NCI-H82 treated with DMSO at 0.1 percent for 48 hours (cell line): Measurements from ENCODE around the gene PRICKLE3.
"Not testable (repeated sequence)": the region's sequence is repeated elsewhere in the genome, so short reads cannot be mapped to it uniquely, and the experiment has no call there.

Experiments
- DNase-seq: peaks from one replicate; lab custom pipeline; 2025; ENCODE audit not compliant: unreplicated experiment; lab: John Stamatoyannopoulos, UW

Gene PRICKLE3

DNA sequence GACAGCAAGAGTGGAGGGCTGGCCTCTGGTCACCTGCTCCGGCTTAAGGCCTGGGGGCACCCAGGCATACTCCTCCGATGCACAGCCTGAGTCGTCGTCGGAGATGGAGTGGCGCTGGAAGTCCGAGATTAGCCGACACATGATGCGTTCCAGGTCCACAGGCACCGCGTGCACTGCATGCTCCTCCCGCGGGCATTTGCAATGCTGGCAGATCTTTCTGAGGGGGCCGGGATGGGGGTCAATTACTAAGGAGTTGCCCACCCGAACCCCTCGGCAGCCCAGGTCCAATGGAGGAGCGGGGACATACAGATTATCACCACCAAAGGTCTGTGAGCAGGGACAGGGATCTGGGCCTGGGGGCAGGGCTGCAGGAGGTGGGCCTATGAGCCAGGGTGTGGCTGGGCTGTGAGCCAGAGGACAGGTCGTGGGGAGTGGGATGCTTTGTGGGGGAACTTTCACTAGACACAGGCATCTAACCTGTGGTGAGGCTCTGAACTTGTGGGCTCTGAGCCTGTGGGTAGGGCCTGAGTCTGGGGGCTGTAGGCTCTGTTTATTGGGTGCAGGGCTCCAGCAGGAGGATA is 2.4 kb downstream of the PRICKLE3 start:
- DNase-seq = no peak

DNA sequence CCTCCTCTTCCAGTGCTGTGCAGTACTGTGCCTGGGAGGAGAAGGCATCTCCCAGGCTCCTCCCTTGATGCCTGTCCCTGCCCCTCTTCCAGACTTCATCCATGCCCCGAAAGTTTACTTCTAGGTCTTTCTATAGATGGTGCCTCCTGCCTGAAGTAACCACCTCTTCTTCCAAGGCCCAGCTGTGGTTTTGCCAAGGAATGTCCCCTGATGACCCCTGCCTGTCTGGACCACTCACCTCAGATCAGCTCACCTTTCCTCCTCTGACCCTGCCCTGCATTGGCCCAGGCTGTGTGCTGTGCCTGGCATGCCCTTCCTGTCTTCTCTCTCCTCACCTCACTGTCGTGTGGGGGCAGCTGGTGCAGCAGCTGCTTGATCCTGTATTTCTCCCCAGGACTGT is 6.8 kb downstream of the PRICKLE3 start:
- no peak for DNase-seq

DNA sequence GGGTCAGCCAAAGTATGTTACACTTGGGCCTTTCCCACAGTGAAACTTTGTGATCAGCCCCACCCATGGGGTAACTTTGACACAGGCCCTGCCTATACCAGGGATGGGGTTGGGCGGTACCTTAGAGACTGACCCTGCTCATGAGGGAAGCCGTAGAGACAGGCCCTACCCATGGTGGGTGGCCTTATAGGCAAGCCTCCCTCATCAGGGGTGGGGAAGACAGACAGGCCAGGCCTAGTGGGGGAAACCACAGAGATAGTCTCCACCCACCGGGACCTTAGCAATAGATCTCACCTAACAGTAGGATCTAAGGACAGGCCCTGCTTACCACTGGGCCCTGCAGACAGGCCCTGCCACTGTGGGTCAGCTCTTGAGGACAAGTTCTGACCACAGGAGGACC is 7.6 kb downstream of the PRICKLE3 start:
- no peak for DNase-seq

DNA sequence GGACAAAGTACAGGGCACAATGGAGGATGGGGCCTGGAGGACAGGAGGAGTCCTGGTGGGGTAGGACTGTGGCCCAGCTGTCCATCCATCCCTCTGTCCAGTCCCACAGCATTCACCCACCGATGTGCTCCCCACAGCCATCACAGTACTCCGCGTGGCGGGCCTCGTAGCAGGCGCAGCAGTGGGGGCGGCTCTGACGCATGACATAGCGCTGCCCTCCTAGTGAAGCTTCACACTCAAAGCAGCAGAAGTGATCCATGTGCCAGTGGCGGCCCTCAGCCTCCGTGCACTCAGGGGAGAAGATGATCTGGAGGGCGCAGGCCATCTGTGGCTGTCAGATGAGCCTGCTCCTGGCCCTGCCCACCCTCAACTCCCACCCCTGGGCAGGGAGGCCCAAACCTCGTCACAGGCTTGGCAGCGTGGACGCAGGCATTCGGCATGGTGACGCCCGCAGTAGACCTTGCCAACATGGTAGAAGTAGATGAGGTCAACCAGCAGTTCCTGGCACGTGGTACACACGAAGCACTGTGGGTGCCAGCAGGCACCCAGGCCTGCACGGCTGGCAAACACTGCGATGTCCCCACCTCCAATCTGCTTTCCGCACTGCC is 8.2 kb downstream of the PRICKLE3 start:
- DNase-seq = no peak

DNA sequence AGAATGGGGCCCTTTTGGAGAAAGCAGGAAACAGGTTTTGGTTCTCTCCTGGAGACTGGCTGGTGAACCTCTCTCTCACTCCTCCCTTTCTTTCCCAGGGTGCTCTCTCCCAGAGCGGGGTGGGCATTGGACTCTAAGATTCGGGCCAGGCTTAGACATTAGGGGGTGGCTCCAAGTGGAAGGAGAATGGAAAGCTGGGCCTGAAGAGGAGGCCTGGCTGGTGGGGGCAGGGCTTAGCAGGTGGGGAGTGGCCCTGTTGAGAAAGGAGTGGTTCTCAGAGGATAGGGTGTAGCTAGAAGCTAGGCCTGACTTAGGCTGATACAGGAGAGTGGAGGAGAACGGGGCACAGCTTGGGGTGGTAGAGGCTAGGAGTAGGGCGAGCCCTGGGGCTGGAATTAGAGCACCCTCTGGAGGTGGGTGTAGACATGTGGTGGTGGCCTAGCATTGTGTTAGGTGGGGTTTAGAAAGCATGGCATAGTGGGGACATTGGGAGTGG is 8.8 kb downstream of the PRICKLE3 start:
- no peak for DNase-seq

DNA sequence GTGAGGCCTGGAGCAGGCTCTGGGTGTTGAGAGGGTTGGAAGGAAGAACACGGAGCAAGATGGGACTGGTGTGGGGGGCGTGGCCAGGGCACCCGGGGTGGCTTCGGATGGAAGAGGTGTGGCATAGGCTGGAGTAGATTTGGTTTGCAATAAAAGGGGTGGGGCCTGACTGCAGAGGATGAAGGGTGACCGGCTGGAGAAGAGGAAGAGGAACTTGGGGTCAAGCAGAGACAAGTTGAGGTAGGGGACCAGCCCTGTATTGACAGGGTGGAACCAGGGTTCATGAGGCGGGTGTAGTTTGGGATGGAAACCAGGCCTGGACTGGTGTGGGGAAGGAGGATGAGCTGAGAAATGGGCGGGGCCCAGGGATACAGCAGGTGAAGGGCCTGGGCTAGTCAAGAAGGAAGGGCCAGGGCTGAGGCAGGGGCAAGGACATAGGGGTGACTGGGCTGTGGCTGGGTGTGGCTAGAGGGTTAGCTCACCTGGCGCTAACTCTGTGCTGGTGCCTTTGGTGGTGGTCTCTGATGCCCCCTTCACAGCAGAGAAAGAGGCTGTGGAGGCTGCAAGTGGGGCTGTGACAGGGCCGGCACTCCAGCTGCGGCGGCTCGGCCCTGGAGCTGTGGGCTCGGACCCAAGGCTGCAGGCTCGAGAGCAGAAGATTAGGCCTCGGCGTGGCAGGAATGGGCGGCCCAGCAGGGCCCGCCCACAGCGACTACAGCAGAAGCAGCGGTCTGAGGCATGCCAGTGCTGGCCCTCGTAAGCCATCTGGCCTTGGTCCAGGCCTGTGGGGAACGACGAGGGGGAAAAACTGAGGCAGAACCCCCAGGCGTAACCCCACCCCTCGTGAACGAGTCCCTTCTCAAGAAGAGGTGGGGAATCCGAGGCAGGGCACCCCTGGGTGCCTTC is 9.5 kb downstream of the PRICKLE3 start:
- no peak for DNase-seq

DNA sequence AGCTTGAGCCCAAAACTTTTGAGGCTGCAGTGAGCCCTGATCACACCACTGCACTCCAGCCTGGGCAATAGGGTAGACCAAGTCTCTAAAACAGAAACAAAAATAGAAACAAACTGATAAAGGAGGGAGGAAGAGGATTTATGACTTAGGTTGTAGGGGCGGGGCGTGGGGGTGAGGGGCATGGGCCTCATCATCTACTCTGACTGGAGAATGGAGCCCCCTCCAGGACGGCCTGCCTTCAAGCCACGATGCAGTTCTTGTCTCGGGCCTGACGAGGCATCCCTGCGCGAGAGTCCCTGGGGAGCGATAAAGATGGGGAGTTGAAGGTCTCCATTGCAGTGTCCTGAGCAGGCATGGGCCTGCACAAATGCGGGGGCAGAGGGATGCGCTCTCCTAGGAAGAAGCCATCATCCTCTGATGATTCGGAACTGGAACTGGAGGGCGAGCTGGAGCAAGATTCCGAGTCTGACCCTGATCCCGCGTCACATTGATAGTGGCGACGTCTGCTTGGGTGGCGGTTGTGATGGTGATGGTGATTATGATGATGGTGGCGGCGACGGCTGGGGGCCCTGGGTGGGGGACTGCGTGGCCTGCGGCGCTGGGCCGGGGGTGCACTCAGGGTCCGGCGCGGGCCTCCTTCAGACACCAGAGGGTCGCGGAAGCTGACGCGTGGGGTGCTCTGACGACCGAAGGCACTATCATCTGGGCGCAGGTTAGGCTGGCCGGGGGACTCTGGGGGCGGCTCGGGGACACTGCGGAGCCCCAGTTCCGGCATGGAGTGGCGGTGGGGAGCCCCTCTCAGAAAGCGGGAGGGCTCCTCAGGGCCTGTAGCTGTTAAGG is 10.5 kb downstream of the PRICKLE3 start:
- no peak for DNase-seq

DNA sequence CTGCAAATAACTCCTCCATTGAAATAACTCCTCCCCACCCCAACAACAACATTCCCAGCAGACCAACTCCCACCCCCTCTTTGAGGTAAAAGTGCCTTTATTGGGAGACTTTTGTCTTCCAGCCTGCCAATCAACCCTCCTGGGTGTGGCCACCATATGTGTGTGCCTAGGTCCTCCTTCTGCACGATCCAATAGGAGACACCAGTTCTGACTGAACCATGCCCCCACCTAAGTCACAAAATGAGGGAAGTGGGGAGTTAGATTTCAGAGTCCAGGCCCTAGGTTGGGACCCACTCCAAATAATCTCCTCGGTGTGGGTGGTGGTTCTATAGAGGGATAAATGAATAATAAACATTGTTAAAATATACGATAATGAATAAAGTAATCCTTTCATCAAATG is 11.4 kb downstream of the PRICKLE3 start:
- no peak for DNase-seq

DNA sequence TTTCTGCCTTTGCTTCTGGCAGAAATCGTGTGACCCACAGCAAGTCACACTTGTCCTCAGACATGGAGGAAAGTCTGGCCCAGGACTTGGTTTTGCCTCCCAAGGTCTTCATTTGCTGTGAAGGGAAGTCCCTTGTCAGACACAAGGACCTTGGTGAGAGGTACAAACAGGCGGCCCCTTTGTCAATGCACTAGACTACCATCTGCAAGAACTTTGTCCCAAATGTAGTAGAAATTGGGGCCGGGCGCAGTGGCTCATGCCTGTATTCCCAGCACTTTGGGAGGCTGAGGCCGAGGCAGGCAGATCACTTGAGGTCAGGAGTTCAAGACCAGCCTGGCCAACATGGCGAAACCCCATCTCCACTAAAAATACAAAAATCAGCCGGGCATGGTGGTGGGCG is 12.6 kb downstream of the PRICKLE3 start:
- not testable (repeated sequence) for DNase-seq

DNA sequence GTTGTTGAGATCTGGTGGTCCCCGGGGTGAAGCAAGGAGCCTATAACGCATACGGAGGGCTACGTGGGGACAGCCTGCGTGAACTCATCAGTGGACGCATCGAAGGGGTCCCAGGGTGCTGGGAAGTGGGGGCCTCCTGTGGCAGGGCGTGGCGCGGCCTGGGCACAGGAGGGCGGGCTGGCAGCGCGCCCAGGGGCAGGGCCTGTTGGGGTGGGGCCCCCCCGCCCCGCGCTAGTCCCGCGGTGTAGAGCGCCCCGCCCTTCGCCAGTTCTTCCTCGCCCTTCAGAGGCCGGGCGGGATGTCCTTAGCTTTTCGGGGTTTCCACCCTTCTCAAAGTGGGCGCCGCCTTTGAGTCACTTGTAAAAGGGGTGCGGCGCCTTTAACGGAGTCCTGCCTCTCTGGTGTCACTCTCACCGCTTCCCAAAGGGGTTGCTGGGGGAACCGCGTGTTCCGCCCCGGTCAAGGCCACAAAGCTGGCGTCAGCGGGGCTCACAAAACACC is 13.8 kb downstream of the PRICKLE3 start:
- no peak for DNase-seq

DNA sequence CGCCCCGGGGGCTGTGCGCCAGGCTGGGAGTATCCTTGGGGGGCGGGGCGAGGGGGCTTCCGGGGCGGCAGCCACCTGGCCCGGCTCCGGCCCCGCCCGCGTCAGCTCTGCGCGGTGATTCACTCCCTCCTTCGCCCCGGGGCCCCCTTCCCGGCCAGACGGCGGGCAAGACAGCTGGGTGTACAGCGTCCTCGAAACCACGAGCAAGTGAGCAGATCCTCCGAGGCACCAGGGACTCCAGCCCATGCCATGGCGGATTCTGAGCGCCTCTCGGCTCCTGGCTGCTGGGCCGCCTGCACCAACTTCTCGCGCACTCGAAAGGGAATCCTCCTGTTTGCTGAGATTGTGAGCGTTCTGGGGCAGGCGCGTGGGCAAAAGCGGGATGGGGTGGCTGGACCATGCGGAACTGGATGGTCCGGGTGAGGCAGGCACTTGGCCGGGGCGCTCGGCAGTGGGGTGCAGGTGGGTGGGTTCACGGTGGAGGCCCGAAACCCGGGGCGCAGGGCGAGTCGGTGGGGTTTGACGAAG is 14.4 kb downstream of the PRICKLE3 start, which contains the start of gene PLP2:
TSS of gene PLP2 (plus strand) at position 147 of the 528 bp plus-strand sequence. CDS start at position 250, 103 bp downstream.
- no peak for DNase-seq

DNA sequence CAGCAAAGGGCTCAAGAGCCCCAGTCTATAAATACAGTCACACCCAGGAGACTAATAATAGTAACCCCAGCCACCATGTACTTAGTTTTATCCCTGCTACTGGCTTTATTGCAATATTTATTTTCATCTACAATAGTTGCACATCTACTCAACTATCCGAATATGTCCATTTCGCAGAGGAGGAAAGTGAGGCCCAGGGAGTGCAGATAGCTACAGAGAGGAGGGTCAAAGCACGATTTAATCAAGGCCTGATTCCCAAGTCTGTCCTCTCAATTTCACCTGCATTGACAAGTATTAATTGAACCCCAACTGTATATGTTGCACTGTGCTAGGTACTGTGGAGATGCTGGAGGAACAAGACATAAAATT is 18.4 kb downstream of the PRICKLE3 start:
- DNase-seq = no peak

DNA sequence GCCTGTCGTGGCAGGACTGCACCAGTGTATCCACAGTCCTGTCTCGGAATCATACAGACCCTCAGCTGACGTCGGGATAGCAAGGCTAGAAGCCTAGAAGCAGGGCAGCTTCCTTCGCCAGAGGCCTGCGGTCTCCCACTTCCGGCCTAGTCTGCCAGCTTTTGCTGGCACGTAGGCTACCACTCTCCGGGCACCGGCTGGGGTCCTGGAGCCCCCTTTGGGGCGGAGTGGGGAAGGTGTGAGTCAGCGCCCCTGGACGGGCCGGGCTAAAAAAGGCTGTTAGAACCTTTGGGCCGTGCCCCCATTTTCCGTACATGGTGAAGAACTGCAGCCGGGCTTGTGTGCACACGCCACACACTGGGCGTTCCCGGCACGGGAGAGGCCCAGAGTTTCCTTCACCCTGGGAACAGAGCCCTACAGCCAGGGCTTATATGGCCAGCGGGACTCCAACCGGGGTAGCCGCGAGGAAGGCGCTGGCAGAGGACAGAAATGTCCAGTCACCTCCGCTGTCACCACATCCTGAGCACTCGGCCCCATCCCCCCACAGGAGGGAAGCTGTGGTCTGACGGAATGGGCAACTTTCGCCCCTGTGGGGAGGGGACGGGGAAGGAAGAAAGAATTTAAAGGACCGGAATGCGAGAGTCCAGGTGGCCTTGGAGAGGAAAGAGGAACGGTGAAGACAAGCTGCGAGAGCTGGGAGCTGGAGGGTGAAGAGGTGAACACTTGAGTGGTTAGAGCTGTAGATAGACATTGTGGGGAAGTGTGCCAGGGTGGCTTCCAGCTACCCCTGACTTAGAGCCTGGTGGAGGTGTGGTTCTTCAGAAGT is 19.0 kb downstream of the PRICKLE3 start:
- no peak for DNase-seq

DNA sequence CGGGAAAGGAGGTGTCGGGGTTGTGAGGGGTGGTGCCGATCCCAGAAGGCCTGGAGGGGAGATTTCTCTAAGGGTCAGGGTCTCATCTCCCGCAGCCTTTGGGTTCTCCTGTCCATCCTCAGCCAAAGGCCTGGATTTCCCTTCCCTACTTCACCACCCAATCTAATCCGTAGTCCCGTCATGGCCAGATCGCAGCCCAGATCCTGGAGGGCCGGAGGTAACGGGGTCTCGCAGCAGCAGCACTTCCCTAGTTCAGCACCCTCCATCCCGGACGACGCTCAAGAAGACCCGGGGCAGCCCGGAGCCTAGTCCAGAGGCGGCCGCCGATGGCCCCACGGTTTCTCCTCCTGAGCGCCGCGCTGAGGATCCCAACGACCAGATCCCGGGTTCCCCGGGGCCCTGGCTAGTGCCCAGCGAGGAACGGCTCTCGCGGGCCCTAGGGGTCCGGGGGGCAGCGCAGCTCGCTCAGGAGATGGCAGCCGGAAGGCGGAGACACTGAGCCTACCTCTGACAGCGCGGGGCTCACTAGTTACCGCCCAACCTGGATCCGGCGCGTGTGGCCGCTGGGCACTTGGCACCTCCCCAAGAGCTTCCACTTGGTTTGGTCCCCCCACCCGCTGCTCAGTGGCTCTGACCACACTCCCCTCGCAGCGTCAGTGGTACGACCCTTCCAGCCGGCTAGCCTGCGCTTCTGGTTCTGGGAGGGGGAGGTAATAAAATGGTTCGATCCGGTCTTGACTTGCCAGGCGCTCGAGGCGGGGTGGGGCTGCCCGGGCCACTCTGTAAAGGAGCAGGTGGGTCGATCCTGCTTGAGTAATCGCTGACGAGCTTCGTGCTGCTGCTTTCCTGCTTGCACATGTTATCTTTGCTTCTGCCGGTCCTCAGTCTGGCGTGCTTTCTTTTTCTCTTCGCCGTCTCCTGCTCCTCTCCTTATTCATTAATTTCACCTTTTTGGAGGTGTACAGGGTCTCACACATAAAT is 20.0 kb downstream of the PRICKLE3 start:
- no peak for DNase-seq

DNA sequence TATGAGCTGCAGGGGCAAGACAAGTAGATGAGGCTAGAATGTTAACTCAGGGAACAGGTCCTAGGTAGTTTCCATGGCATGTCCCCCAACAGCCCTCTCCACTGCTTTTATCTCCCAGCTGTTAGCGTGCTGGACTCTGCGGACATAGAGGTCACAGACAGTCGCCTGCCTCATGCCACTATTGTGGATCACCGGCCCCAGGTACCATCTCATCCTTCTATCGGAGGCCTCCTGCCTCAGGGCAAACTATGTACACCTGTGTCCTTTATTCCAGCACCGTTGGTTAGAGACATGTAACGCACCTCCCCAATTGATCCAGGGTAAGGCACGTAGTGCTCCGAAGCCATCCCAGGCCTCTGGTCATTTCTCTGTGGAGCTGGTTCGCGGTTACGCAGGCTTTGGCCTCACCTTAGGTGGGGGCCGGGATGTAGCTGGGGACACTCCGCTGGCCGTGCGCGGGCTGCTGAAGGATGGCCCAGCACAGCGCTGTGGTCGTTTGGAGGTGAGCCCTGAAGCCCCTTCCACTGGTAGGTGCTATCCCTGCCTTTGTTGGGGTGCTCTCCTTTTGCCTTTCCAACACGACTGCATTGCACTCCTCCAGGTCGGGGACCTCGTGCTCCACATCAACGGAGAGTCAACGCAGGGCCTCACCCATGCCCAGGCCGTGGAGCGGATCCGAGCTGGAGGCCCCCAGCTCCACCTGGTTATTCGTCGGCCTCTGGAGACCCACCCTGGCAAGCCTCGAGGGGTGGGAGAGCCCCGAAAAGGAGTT is 21.4 kb downstream of the PRICKLE3 start:
- no peak for DNase-seq

DNA sequence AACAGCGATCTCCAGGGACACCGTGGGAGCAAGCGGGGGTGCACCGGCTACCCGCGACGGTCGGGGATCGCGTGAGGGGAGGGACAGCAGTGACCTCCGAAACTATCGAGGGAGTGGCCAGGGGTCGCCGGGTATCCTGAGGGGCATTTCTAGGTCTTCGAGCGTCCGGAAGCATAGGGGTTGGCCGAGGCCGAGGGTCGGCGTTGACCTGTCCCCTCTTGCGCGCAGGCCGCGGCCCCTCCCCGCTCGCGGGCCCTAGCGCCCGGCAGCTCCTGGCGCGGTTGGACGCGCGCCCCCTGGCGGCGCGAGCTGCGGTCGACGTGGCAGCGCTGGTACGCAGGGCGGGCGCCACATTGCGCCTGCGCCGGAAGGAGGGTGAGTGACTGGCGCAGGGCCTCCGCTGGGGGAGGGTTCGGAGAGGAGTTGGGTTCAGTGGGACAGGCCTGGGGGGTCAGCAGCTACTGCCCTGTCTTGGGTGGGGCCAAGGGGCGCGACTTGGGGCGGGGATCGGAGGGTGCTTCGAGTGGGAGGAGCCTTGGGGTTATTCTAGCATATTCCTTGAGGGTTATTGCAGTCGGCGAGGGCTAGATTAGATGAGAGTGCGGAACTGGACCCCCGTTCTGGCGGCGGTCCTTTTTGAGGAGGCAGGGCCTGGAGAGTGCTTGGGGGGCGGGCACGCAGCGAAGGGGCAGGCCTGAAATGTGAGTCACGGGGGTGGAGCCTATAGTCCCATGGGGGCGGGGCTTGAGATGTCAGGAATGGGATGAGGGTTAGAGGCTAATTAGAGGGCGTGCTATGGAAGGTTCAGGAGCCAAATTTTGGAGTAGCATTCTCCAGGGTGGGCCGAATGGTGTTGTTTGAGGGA is 22.4 kb downstream of the PRICKLE3 start:
- peak; percentile 64 for DNase-seq

DNA sequence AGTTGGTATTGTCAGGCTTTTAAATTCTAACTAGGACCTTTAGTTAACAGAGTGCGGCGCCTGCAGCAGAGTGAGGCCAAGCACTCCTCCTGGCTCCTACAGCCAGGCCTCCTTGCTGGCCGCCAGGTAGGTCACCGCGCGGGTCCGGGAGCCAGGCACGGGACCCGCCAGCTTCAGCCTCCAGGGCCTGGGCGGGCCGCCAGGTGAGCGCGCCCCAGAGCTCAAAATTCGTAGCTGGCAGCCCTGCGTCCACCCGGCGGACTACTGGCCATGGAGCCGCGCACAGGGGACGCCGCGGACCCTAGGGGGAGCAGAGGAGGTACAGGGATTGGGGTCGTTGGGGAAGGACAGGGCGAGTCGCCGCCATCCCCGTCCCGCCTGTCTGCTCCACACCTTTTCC is 23.6 kb downstream of the PRICKLE3 start, which contains the start of gene MAGIX:
TSS of gene MAGIX (plus strand) at position 139 of the 400 bp plus-strand sequence. CDS start at position 271, 132 bp downstream.
- DNase-seq = no peak
